NCI-H526 treated with DMSO at 0.1 percent for 48 hours (cell line): Measurements from ENCODE around the gene ELAVL2.
"Not testable (repeated sequence)": the region's sequence is repeated elsewhere in the genome, so short reads cannot be mapped to it uniquely, and the experiment has no call there.

ENCODE experiments used
- DNase-seq: peaks from one replicate; lab custom pipeline; 2025; lab: John Stamatoyannopoulos, UW

The ELAVL2 gene

GRCh38 chr9:23723048-23723447 lies 103.0 kb downstream of the ELAVL2 start:
- DNase-seq = not testable (repeated sequence)

- DNase-seq = no peak
These were observed 104.6 kb downstream of the ELAVL2 start for GRCh38 chr9:23721466-23721865.

GRCh38 chr9:23717505-23717904 lies 108.5 kb downstream of the ELAVL2 start:
- DNase-seq = peak; percentile 10

GRCh38 chr9:23707249-23707648 lies 118.8 kb downstream of the ELAVL2 start:
- DNase-seq = no peak

- DNase-seq = peak; percentile 7
These were observed 123.6 kb downstream of the ELAVL2 start for GRCh38 chr9:23702311-23702922.

GRCh38 chr9:23701291-23701690 lies 124.7 kb downstream of the ELAVL2 start:
- DNase-seq = no peak

- DNase-seq = no peak
These were observed 125.7 kb downstream of the ELAVL2 start for GRCh38 chr9:23700359-23700758.

GRCh38 chr9:23698161-23698560 lies 127.9 kb downstream of the ELAVL2 start:
- DNase-seq = no peak

GRCh38 chr9:23695572-23695971 lies 130.5 kb downstream of the ELAVL2 start:
- no peak for DNase-seq

GRCh38 chr9:23693374-23693773 lies 132.7 kb downstream of the ELAVL2 start:
- DNase-seq = no peak

GRCh38 chr9:23686896-23687295 lies 139.1 kb downstream of the ELAVL2 start:
- DNase-seq = no peak

- DNase-seq = no peak
These were observed 139.8 kb downstream of the ELAVL2 start for GRCh38 chr9:23686257-23686656.

GRCh38 chr9:23683611-23684061 lies 142.4 kb downstream of the ELAVL2 start:
- DNase-seq = no peak

- no peak for DNase-seq
These were observed 143.1 kb downstream of the ELAVL2 start for GRCh38 chr9:23682891-23683431.

GRCh38 chr9:23682352-23682751 lies 143.7 kb downstream of the ELAVL2 start:
- DNase-seq = no peak

- DNase-seq = no peak
These were observed 148.6 kb downstream of the ELAVL2 start for GRCh38 chr9:23677446-23677845.

GRCh38 chr9:23674016-23674585 lies 151.9 kb downstream of the ELAVL2 start:
- no peak for DNase-seq

- no peak for DNase-seq
These were observed 153.9 kb downstream of the ELAVL2 start for GRCh38 chr9:23672151-23672550.

GRCh38 chr9:23669776-23670175 lies 156.3 kb downstream of the ELAVL2 start:
- no peak for DNase-seq

GRCh38 chr9:23665635-23666034 lies 160.4 kb downstream of the ELAVL2 start:
- no peak for DNase-seq

GRCh38 chr9:23665051-23665450 lies 161.0 kb downstream of the ELAVL2 start:
- no peak for DNase-seq

GRCh38 chr9:23663946-23664345 lies 162.1 kb downstream of the ELAVL2 start:
- no peak for DNase-seq

GRCh38 chr9:23663536-23663935 lies 162.5 kb downstream of the ELAVL2 start:
- DNase-seq = no peak

GRCh38 chr9:23663125-23663524 lies 162.9 kb downstream of the ELAVL2 start:
- DNase-seq = no peak
